ENCODE measurements around the gene LRRFIP1.

- TF ChIP-seq CTCF (IDR thresholded peaks at IDR 0.05): no peak
- TF ChIP-seq EZH2 (IDR thresholded peaks at IDR 0.05; ENCODE audit: borderline replicate concordance, insufficient read depth, low read depth, low read length, poor library complexity, severe bottlenecking): no peak
These were observed 15.7 kb downstream of the LRRFIP1 start for GRCh38 chr2:237643066-237643465.
